HL-60/S4 (cell line): Measurements from ENCODE around the gene PGLYRP2.

Source experiments
- in situ Hi-C: fragments of 300-500 bp; cut with MboI; formaldehyde crosslinking; loops from 2 replicates; pipeline ENCODE4 v1.14.3; 2022; ENCODE audit warnings: low sequenced_read_pairs

PGLYRP2 gene

GRCh38 chr19:15442142-15442920 is 37.0 kb downstream of the PGLYRP2 start:
- in situ Hi-C loops: no loop called here

GRCh38 chr19:15441317-15441716 is 38.0 kb downstream of the PGLYRP2 start:
- in situ Hi-C loops: no loop called here

GRCh38 chr19:15439821-15440641 is 39.3 kb downstream of the PGLYRP2 start:
- in situ Hi-C loops: no loop called here

- in situ Hi-C loops: no loop called here
Observed at GRCh38 chr19:15439078-15439799, 40.1 kb downstream of the PGLYRP2 start.

- in situ Hi-C loops: no loop called here
Observed at GRCh38 chr19:15438577-15438976, 40.7 kb downstream of the PGLYRP2 start.

- in situ Hi-C loops: no loop called here
Observed at GRCh38 chr19:15438124-15438496, 41.2 kb downstream of the PGLYRP2 start.

- in situ Hi-C loops: no loop called here
Observed at GRCh38 chr19:15437355-15438123, 41.8 kb downstream of the PGLYRP2 start.

- in situ Hi-C loops: no loop called here
Observed at GRCh38 chr19:15436826-15437110, 42.5 kb downstream of the PGLYRP2 start.

GRCh38 chr19:15436012-15436825 is 43.1 kb downstream of the PGLYRP2 start:
- in situ Hi-C loops: no loop called here

- in situ Hi-C loops: no loop called here
Observed at GRCh38 chr19:15433519-15434069, 45.7 kb downstream of the PGLYRP2 start.

- in situ Hi-C loops: no loop called here
Observed at GRCh38 chr19:15432629-15433518, 46.4 kb downstream of the PGLYRP2 start.

GRCh38 chr19:15432018-15432494 is 47.2 kb downstream of the PGLYRP2 start:
- in situ Hi-C loops: no loop called here

- in situ Hi-C loops: no loop called here
Observed at GRCh38 chr19:15431396-15432017, 47.8 kb downstream of the PGLYRP2 start.

- in situ Hi-C loops: no loop called here
Observed at GRCh38 chr19:15430526-15431120, 48.7 kb downstream of the PGLYRP2 start.

GRCh38 chr19:15429825-15430467 is 49.4 kb downstream of the PGLYRP2 start:
- in situ Hi-C loops: no loop called here

- in situ Hi-C loops: no loop called here
Observed at GRCh38 chr19:15428956-15429824, 50.1 kb downstream of the PGLYRP2 start.
